Bronchial epithelial cell (primary cell): ENCODE data around the gene CORO1C. TPM values are rescaled to one million over a fixed set of nuclear protein-coding genes. Genes with fewer than 3 reads are reported as not detected.
A peak's percentile ranks its signal among the peaks of the same experiment; 100 is the strongest.

Source experiments
- DNase-seq: peaks from one replicate; pipeline ENCODE4 v3.0.0-alpha.2; 2010; ENCODE audit warnings: low read depth
- FAIRE-seq: peaks from 2 replicates; lab custom pipeline; 2011; peaks lifted over from hg19 to GRCh38; lab: Jason Lieb, UNC
- H3K27me3 ChIP-seq: 2 replicates; pipeline ENCODE4 v1.5.1; 2011; ENCODE audit warnings: low read length; ENCODE audit not compliant: control insufficient read depth, insufficient read depth
- H3K36me3 ChIP-seq: 2 replicates; pipeline ENCODE4 v1.5.1; 2011; ENCODE audit warnings: low read length; ENCODE audit not compliant: control insufficient read depth, insufficient read depth
- H3K4me3 ChIP-seq: 2 replicates; pipeline ENCODE4 v1.5.1; 2011; ENCODE audit warnings: mild to moderate bottlenecking, low read depth, low read length, control low read depth
- CTCF ChIP-seq: IDR thresholded peaks from 2 replicates; pipeline ENCODE4 v1.5.1; 2011; ENCODE audit warnings: mild to moderate bottlenecking, moderate library complexity, low read length, control low read depth, inconsistent platforms; ENCODE audit not compliant: insufficient read depth, severe bottlenecking
- total RNA-seq: library from RNA; depleted of rRNA; stranded (reverse); fragments of >200 nt; gene quantifications from 2 replicates; pipeline ENCODE4 v1.2.1, GENCODE V29; 2014

The CORO1C gene
- total RNA-seq, 1 donor from 2014 or later: 152 TPM

- Histone ChIP-seq H3K36me3 (peaks cover 2% of the 10 kb centered on the region), H3K4me3 (no peak overlapping the region), H3K27me3 (no peaks in the 10 kb centered on the region)
- FAIRE-seq (no peak), DNase-seq (peak; percentile 97)
- peak; percentile 27 for TF ChIP-seq CTCF
Observed at GRCh38 chr12:108691175-108691997, 39.9 kb downstream of the CORO1C start.

DNA sequence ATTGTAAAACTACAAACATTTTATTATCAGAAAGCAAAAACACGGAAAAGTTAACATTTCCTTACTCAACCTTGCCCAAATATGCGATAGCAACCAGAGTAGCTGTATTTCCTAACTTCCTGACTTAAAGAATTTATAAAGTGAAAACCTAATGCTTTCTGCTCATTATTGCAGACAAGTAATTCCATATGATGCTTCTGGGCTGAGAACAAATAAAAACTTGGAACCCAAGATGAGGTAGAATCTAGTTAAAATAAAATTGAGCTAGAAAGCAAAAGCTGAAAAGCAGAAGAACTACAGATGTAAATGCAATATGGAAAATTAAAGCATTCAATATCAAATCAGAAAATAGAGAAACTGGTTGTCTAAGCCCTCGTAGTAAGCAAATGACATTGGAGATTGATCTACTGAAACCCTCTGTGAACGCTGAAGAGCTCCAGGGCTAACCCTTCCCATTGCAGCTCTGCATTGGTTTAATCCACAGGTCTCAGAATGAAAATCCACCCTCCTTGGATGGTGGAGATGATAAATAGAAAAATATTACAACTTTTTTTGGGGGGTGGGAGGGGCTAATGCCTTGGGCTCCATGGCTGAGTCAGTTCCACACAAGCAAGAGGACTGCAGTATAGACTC, 40.7 kb downstream of the CORO1C start:
- FAIRE-seq: no peak
- peaks cover 2% of the 10 kb centered on the region for H3K36me3 ChIP-seq
- H3K4me3 ChIP-seq: no peak overlapping the region
- no peaks in the 10 kb centered on the region for H3K27me3 ChIP-seq
- no peak for DNase-seq
- no peak for TF ChIP-seq CTCF

GRCh38 chr12:108690191-108690518, 41.2 kb downstream of the CORO1C start:
- H3K36me3 ChIP-seq: peaks cover 2% of the 10 kb centered on the region
- no peaks in the 10 kb centered on the region for H3K27me3 ChIP-seq
- H3K4me3 ChIP-seq: no peak overlapping the region
- DNase-seq (no peak), FAIRE-seq (no peak)
- no peak for TF ChIP-seq CTCF

DNA sequence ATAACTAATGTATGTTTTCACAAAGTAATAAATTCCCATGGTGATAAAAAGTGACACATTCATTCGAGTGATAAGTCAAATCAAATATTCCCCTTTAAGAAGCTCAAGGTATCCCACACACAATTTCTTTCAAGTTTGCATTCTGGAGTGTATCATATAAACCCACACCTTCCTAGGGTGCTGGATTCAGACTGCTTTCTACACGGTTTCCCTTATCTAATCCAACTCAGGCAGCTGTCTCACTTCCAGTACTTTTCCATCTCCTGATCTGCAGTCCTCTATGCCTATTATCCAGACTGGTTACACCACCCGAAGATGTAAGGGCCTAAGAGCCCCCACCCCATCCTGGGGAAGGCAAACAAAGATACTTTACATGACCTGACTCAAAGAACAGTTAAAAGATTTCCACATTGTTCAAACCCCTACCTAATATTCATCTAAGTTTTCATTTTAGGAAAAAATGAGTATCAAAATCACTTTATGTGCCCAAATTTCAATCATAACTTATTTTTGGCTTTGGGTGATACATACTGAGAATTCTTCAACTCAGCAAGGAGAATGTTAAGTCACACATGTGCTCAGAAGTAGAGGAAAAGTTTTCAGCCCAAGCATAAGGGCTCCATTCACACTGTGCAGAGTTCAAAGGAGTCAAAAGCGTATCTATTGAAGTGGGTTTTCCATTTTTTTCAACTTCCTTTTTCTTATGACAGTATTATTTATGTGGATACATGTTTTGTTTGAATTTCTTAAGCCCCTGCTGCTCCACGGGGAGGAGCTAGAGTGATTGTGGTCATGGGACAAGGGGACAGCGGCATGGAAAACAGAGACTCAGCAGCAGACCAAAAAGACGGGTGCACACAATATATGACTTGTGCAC, 41.8 kb downstream of the CORO1C start:
- Histone ChIP-seq H3K4me3 (no peak overlapping the region), H3K36me3 (peaks cover 2% of the 10 kb centered on the region), H3K27me3 (no peaks in the 10 kb centered on the region)
- DNase-seq: no peak
- FAIRE-seq: no peak
- TF ChIP-seq CTCF: no peak

GRCh38 chr12:108686780-108687179, 44.5 kb downstream of the CORO1C start:
- no peak for DNase-seq
- H3K4me3 ChIP-seq: no peak overlapping the region
- H3K27me3 ChIP-seq: no peaks in the 10 kb centered on the region
- peaks cover 2% of the 10 kb centered on the region for H3K36me3 ChIP-seq
- no peak for TF ChIP-seq CTCF
- FAIRE-seq: no peak
